Stimulated activated CD8-positive, alpha-beta memory T cell treated with anti-CD3 and anti-CD28 coated beads, Interleukin-12 subunit alpha, Interleukin-12 subunit beta, amount 100 ng/mL, for 4 hours (primary cell): Measurements from ENCODE around the gene NLRP6.
"Not testable (repeated sequence)": the region's sequence is repeated elsewhere in the genome, so short reads cannot be mapped to it uniquely, and the experiment has no call there.

Experiments used
- DNase-seq: peaks from one replicate; pipeline ENCODE4 v3.0.0-alpha.2; 2020; ENCODE audit warnings: low read depth

The NLRP6 gene

GRCh38 chr11:278001-278951 is at the start of gene NLRP6:
Gene NLRP6 (plus strand): TSS chr11:278407. CDS start chr11:278570, 163 bp downstream.
- no peak for DNase-seq

DNA sequence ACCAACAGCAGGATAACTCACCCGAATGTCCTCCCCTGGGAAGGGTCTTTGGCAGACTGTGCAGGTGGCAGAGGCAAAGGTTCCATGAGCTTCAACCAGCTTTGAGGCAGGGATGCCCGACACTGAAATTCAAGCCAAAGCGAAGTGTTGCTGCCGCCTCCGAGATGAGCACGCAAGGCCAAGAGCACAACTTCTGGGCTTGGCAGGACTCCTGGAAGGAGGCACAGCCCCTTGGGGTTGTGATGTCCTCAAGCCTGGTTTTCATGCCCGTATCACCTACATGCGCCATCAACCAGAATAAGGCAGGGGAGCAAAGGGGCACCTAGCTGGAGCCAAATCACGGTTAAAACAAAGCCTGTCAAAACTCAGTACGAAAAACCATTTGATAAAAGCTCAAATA is 47.8 kb upstream of the NLRP6 start:
- no peak for DNase-seq

- DNase-seq: no peak
Observed at GRCh38 chr11:232783-233565, 45.2 kb upstream of the NLRP6 start.

DNA sequence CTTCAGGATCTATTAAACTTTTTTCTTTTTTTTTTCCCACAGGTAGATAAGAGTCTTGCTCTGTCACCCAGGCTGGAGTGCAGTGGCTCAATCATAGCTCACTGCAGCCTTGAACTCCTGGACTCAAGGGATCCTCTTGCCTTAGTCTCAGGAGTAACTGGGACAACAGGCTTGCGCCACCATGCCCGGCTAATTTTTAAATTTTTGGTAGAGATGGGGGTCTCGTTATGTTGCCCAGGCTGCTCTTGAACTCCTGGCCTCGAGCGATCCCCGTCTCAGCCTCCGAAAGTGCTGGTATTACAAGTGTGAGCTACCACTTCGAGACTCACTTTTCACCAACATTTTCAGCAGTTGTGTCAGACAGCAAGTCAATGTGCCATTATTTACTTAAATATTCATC is 43.0 kb upstream of the NLRP6 start:
- no peak for DNase-seq

DNA sequence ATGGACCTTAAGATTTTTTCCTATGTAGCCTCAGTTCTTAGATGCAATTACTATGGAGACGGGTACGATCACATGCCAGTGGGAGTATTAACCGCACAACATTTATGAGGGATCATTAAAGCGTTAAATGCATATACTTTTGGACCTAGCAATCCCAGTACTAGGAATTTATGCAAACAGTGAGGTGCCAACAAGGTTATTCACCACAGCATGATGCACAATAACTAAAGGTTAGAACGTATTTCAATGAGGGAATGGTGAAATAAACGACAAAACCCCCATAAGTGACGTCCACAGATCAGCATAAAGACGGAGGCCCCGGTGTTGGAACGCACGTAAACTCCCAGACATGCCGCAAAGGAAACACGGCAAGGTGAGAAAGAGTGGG is 42.6 kb upstream of the NLRP6 start:
- no peak for DNase-seq

GRCh38 chr11:235997-236773 is 42.0 kb upstream of the NLRP6 start, which contains the start of gene SIRT3:
Gene SIRT3 (minus strand): TSS chr11:236342. CDS start chr11:236328, 14 bp downstream.
- peak; percentile 69 for DNase-seq

GRCh38 chr11:236774-237767 is 41.1 kb upstream of the NLRP6 start, which contains the start of gene PSMD13:
Gene PSMD13 (plus strand): TSS chr11:236976. CDS start chr11:237050, 74 bp downstream.
- DNase-seq: peak; percentile 81

GRCh38 chr11:238346-238745 is 39.9 kb upstream of the NLRP6 start:
- not testable (repeated sequence) for DNase-seq

GRCh38 chr11:240315-240714 is 37.9 kb upstream of the NLRP6 start:
- no peak for DNase-seq

- DNase-seq: no peak
Observed at GRCh38 chr11:241634-242033, 36.6 kb upstream of the NLRP6 start.

GRCh38 chr11:244376-244775 is 33.8 kb upstream of the NLRP6 start:
- DNase-seq: no peak

- DNase-seq: no peak
Observed at GRCh38 chr11:249062-249461, 29.1 kb upstream of the NLRP6 start.

- DNase-seq: no peak
Observed at GRCh38 chr11:250274-250673, 27.9 kb upstream of the NLRP6 start.

DNA sequence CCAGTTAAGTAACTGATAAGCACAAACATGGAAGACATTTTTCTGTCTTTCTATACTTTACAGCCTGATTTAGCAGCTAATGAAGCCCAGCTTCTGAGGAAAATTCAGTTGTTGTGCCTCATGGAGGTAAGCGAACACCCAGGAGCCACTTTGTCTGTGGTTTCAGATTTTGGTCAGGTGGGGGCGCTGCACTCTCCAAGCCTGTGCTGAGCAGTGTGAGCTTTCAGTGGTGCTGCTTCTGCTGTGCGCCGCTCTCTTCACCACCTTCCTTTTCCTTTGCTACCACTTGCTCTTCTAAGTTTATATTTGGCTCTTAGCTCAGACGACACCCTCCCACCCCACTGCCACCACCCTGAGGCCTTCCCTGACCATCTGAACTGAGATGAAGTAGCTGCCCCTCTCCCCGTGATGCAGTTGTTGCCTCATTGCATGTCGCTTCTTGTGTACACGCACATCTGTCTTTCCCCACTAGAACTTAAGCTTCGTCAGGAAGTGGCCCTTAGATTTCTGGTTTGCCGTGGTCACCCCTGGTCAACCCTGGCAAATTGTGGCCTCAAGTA is 27.4 kb upstream of the NLRP6 start:
- peak; percentile 60 for DNase-seq

GRCh38 chr11:251550-251949 is 26.7 kb upstream of the NLRP6 start:
- DNase-seq: no peak

GRCh38 chr11:252666-253065 is 25.5 kb upstream of the NLRP6 start:
- no peak for DNase-seq

GRCh38 chr11:253160-253885 is 24.9 kb upstream of the NLRP6 start:
- no peak for DNase-seq

- DNase-seq: no peak
Observed at GRCh38 chr11:253886-254270, 24.3 kb upstream of the NLRP6 start.

DNA sequence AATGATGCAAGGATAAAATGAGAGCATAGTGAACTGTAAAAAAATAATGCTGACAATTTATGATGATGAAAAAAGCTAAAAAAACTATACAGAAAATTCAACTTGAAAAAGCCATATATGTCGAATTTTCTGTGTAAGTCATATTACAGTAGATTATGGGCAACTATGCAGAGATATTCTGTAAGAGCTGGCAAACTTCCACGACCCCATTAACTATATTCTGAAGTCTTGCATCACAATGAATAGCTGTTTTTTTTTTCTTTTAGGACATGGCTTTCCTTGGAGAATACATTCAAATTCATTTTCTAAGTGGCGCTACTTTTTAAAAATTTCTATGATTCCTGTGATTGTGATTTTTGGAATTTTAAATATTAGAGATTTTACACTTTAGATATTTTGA is 23.0 kb upstream of the NLRP6 start:
- no peak for DNase-seq

DNA sequence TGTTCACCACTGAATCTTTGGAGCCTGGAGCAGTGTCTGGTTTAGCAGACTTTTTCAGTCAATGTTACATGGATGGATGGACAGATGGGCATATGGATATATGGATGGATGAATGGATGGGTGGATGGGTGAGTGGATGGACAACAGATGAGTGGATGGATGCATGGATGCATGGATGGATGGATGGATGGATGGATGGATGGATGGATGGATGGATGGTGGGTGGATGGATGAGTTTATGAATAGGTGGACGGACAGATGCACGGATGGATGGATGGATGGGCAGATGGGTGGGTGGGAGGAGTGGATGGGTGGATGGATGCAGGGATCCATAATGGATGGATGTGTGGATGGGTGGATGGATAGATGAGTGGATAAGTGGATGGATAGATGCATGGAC is 22.4 kb upstream of the NLRP6 start:
- no peak for DNase-seq
